Ovary (tissue), 9 donors: ENCODE measurements around the gene RFFL. TPM values are rescaled to one million over a fixed set of nuclear protein-coding genes. Genes with fewer than 3 reads are reported as not detected.

ENCODE experiments used
- DNase-seq, 5 donors: peaks; one replicate each; pipeline ENCODE4 v3.0.0-alpha.2; 2019 to 2020
- H3K27ac ChIP-seq, 2 donors: fragments of 200-600 bp; one replicate each; pipeline versions ENCODE4 v1.5.1 to v1.8.0; 2019 to 2022
- H3K27me3 ChIP-seq: fragments of 200-600 bp; one replicate; pipeline ENCODE4 v1.8.0; 2022
- H3K36me3 ChIP-seq: fragments of 200-600 bp; sonication (generic); one replicate; pipeline ENCODE4 v1.5.1; 2019
- H3K4me1 ChIP-seq: one replicate; pipeline ENCODE4 v1.8.1; 2013; ENCODE audit warnings: mild to moderate bottlenecking, moderate library complexity; ENCODE audit not compliant: insufficient read depth
- H3K4me3 ChIP-seq: fragments of 200-600 bp; sonication (generic); one replicate; pipeline ENCODE4 v1.5.1; 2017
- H3K9me3 ChIP-seq, 2 donors: fragments of 200-600 bp in 1 of 2; sonication (generic) in 1 of 2; one replicate each; pipeline versions ENCODE4 v1.5.1 to v1.8.1; 2013 to 2019; ENCODE audit warnings: mild to moderate bottlenecking in 1 of 2, moderate library complexity in 1 of 2
- EP300 ChIP-seq: sonication (generic); formaldehyde crosslinking; IDR thresholded peaks from one replicate; pipeline ENCODE4 v1.6.1; 2017; ENCODE audit warnings: antibody characterized with exemption
- POLR2A ChIP-seq: fragments of 450-650 bp; IDR thresholded peaks from one replicate; pipeline ENCODE4 v1.6.1; 2017; ENCODE audit warnings: antibody characterized with exemption, mild to moderate bottlenecking, moderate library complexity
- WGBS, 3 donors: extraction: QIAGEN DNeasy Blood & Tissue Kit in 1 of 3; methylation state at CpG; one replicate each; pipeline versions ENCODE4 v1.1.5 to v1.1.7; 2013 to 2017; 5-methylcytosine and 5-hydroxymethylcytosine counted together
- intact Hi-C, 4 donors: fragments of 100-400 bp; cut with DNase I; formaldehyde crosslinking; loops; one replicate each; pipeline versions ENCODE4 v1.11.0 to v1.15.1; 2022 to 2023
- polyA plus RNA-seq, 2 donors: library from polyadenylated mRNA; stranded (reverse); fragments of 200-250 nt in 1 of 2; fragments of 350-450 nt in 1 of 2; fragmentation: Illumina TruSeq in 1 of 2; extraction: RNeasy Lipid Tissue Mini Kit (QIAGEN cat#74804) in 1 of 2; gene quantifications; one replicate each; pipeline ENCODE4 v1.2.3, GENCODE V29; 2013 to 2014
- total RNA-seq, 7 donors: library from RNA; depleted of rRNA in 2 of 7; stranded (reverse); fragments of >200 nt in 2 of 7; fragmentation: NEBNext Ultra II Directional in 3 of 7; extraction: Animal tissue kit (Norgen Biotek cat#: 25700) in 3 of 7; gene quantifications; one replicate each; pipeline versions ENCODE4 v1.1.0 to v1.2.4, GENCODE V29; 2016 to 2023
- TF ChIP-seq, protein P1 (sequence below), 3 donors: fragments of 450-650 bp in 2 of 3; fragments of 200-600 bp in 1 of 3; IDR thresholded peaks; one replicate each; pipeline versions ENCODE4 v1.5.1 to v1.8.0; 2016 to 2022; ENCODE audit warnings: antibody characterized with exemption in 3 of 3, mild to moderate bottlenecking in 1 of 3
- donor health status: DM: no; HTN: no; CAD: no; lungs with moderate emphysema.
- donor health status: DM: no; HTN: no; CAD: no.
- donor health status: Bipolar disorder and iron deficiency.
- donor health status: DM: yes; HTN: yes; CAD: no.
- donor health status: DM: no; HTN: no; CAD: no.
- donor health status: DM: yes; HTN: yes; CAD: no.

Gene RFFL
- total and polyA plus RNA-seq, 9 donors = 6.3 to 23.9 (median 18.5) TPM

DNA sequence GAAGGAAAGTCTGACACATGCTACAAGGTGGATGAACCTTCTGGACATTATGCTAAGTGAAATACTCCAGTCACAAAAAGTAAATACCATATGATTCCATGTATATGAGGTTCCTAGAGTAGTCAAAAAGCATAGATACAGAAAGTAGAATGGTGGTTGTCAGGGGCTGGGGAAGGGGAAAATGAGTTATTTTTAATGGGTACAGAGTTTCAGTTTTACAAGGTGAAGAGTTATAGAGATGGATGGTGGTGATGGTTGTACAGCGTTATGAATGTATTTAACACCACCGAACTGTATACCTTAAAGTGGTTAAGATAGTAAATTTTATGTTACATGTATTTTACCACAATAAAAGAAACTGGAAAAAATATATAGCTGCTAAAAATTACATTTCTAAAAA lies 38.2 kb upstream of the RFFL start:
- WGBS, 3 donors = 93 to 94% (median 93%) methylated on average over 2 of the region's 2 CpGs
- TF ChIP-seq, protein P1, sequence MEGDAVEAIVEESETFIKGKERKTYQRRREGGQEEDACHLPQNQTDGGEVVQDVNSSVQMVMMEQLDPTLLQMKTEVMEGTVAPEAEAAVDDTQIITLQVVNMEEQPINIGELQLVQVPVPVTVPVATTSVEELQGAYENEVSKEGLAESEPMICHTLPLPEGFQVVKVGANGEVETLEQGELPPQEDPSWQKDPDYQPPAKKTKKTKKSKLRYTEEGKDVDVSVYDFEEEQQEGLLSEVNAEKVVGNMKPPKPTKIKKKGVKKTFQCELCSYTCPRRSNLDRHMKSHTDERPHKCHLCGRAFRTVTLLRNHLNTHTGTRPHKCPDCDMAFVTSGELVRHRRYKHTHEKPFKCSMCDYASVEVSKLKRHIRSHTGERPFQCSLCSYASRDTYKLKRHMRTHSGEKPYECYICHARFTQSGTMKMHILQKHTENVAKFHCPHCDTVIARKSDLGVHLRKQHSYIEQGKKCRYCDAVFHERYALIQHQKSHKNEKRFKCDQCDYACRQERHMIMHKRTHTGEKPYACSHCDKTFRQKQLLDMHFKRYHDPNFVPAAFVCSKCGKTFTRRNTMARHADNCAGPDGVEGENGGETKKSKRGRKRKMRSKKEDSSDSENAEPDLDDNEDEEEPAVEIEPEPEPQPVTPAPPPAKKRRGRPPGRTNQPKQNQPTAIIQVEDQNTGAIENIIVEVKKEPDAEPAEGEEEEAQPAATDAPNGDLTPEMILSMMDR (IDR thresholded peaks at IDR 0.05) = no peak
- TF ChIP-seq POLR2A (no peak), EP300 (no peak)

DNA sequence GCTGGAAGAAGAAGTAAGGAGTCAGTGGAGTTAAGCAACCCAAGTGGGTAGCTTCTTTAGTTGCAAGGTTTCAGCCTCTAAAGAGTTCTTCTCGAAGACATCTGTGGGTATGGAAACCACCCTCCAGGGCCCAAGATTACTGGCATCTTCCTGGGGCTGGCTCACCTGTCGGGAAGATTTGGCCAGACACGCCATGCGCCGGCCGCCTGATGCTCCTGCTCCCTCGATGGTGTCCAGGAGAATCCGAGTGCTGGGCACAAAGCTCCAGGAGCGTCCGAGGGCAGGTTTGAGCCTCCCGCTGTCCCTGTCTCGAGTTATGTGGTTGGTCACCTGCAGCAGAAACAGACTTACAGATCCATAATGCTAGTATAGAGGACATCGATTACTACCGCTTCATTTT lies 37.5 kb upstream of the RFFL start:
- TF ChIP-seq, protein P1 (IDR thresholded peaks at IDR 0.05) = no peak
- TF ChIP-seq POLR2A (no peak), EP300 (no peak)
- H3K4me3 ChIP-seq = no peak overlapping the region
- H3K36me3 ChIP-seq = no peaks in the 10 kb centered on the region
- H3K9me3 ChIP-seq = no peaks in the 10 kb centered on the region
- 91 to 96% (median 95%) methylated on average over 14 of the region's 14 CpGs for WGBS, 3 donors
- intact Hi-C loops = no loop called here
- H3K27ac ChIP-seq = no peak overlapping the region
- H3K4me1 ChIP-seq = no peaks in the 10 kb centered on the region
- DNase-seq = no peak
- no peaks in the 10 kb centered on the region for H3K27me3 ChIP-seq

More for the DNA sequence above, 38.2 kb upstream of the RFFL start:
- Histone ChIP-seq H3K4me3 (no peak overlapping the region), H3K27ac (no peak overlapping the region), H3K27me3 (no peaks in the 10 kb centered on the region), H3K36me3 (no peaks in the 10 kb centered on the region), H3K9me3 (no peaks in the 10 kb centered on the region), H3K4me1 (no peaks in the 10 kb centered on the region)
- intact Hi-C loops = no loop called here
- no peak for DNase-seq

DNA sequence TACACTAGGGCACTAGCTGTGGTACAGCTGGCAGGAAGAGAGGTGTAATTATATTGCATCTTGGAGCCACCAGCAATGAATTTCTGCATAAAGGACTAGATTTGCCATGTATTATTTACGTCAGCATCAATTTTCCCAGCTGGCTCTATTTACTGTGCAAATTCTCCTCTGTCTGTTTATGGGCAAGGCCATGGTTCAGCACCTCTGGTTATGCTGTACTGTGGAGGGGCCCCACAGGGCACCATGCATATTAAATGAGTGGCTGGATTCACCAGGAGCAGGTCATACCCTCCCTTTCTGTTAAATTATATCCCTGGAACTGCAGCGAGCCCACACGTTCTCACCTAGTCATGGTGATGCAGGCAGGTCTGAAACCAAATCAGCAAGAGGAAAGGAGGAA lies 36.4 kb upstream of the RFFL start:
- Histone ChIP-seq H3K27ac (no peak overlapping the region), H3K36me3 (no peaks in the 10 kb centered on the region), H3K27me3 (no peaks in the 10 kb centered on the region), H3K9me3 (no peaks in the 10 kb centered on the region), H3K4me1 (no peaks in the 10 kb centered on the region), H3K4me3 (no peak overlapping the region)
- DNase-seq = no peak
- TF ChIP-seq EP300 (no peak), POLR2A (no peak)
- TF ChIP-seq, protein P1 (IDR thresholded peaks at IDR 0.05) = no peak
- intact Hi-C loops = no loop called here
- 88 to 91% (median 89%) methylated on average over 3 of the region's 3 CpGs for WGBS, 3 donors

DNA sequence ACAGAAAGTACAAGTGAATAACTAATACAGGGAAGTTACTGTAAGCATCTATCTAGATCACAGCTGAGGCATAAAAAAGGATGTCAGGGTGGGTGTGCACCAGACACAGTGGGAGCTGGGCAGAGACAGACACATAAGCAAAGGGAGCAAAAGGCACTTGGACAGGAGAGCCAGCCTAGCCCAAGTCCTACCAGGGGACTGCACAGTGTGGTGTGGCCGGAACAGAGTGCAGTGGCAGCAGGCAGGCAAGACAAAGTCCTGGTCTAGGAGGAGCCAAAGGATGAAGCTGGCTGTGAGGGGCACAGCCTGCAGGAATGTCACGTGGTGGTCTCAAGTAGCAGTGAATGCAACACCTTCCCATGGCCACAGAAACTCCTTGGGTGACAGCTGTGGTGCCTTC lies 34.3 kb upstream of the RFFL start:
- H3K4me1 ChIP-seq = no peaks in the 10 kb centered on the region
- TF ChIP-seq EP300 (no peak), POLR2A (no peak)
- TF ChIP-seq, protein P1 (IDR thresholded peaks at IDR 0.05) = no peak
- H3K4me3 ChIP-seq = no peak overlapping the region
- no peaks in the 10 kb centered on the region for H3K9me3 ChIP-seq
- intact Hi-C loops = no loop called here
- DNase-seq = no peak
- 78 to 92% (median 84%) methylated on average over 2 of the region's 2 CpGs for WGBS, 3 donors
- no peaks in the 10 kb centered on the region for H3K27me3 ChIP-seq
- no peak overlapping the region for H3K27ac ChIP-seq
- H3K36me3 ChIP-seq = no peaks in the 10 kb centered on the region
